HFFc6 (cell line): ENCODE measurements around the gene CYTH4. TPM values are rescaled to one million over a fixed set of nuclear protein-coding genes. Genes with fewer than 3 reads are reported as not detected.
"Not testable (repeated sequence)": the region's sequence is repeated elsewhere in the genome, so short reads cannot be mapped to it uniquely, and the experiment has no call there.

ENCODE experiments used
- DNase-seq: peaks from one replicate; pipeline ENCODE4 v3.0.0-alpha.2; 2018
- H3K27ac Mint-ChIP-seq: 2 replicates; pipeline ENCODE4 v1.8.0; 2020; ENCODE audit warnings: mild to moderate bottlenecking, mixed read lengths
- H3K27me3 Mint-ChIP-seq: 2 replicates; pipeline ENCODE4 v1.8.0; 2021; ENCODE audit warnings: mild to moderate bottlenecking, moderate library complexity, mixed read lengths; ENCODE audit not compliant: insufficient read depth
- H3K36me3 Mint-ChIP-seq: 2 replicates; pipeline ENCODE4 v1.8.0; 2021; ENCODE audit warnings: low read depth, mixed read lengths
- H3K4me1 Mint-ChIP-seq: 2 replicates; pipeline ENCODE4 v1.8.0; 2020; ENCODE audit warnings: low read depth, mixed read lengths
- H3K4me3 Mint-ChIP-seq: 2 replicates; pipeline ENCODE4 v1.8.0; 2020; ENCODE audit warnings: mild to moderate bottlenecking, moderate library complexity, mixed read lengths
- H3K9me3 Mint-ChIP-seq: 2 replicates; pipeline ENCODE4 v1.8.0; 2020; ENCODE audit warnings: mild to moderate bottlenecking, mixed read lengths
- CTCF ChIP-seq: fragments of 200-600 bp; sonication (generic); IDR thresholded peaks from 2 replicates; pipeline ENCODE4 v1.5.0; 2021; ENCODE audit warnings: antibody characterized with exemption, mild to moderate bottlenecking
- total RNA-seq, 6 experiments: library from RNA; stranded (reverse); fragmentation: NEBNext Ultra II Directional; extraction: Animal tissue kit (Norgen Biotek cat#: 25700); gene quantifications; 2 replicates in 1 of 6; 3 replicates in 5 of 6; pipeline ENCODE4 v1.2.3, GENCODE V29; 2021

Gene CYTH4
- total RNA-seq, 6 experiments from 2014 or later, result 0.28 TPM; not detected in 5

GRCh38 chr22:37244922-37245722 is 37.2 kb upstream of the CYTH4 start:
- Mint-ChIP-seq H3K9me3 (no peaks in the 10 kb centered on the region), H3K4me1 (peaks cover 26% of the 10 kb centered on the region), H3K27ac (0 out of 2 replicates have a peak overlapping the region, but pooled peaks have one; percentile 25), H3K36me3 (no peaks in the 10 kb centered on the region), H3K4me3 (no peak overlapping the region), H3K27me3 (peaks cover 6% of the 10 kb centered on the region)
- no peak for DNase-seq
- no peak for TF ChIP-seq CTCF

GRCh38 chr22:37245740-37246139 is 36.6 kb upstream of the CYTH4 start:
- Mint-ChIP-seq H3K4me3 (no peak overlapping the region), H3K36me3 (no peaks in the 10 kb centered on the region), H3K4me1 (peaks cover 26% of the 10 kb centered on the region), H3K27me3 (peaks cover 6% of the 10 kb centered on the region), H3K27ac (no peak overlapping the region), H3K9me3 (no peaks in the 10 kb centered on the region)
- TF ChIP-seq CTCF, result no peak
- DNase-seq, result no peak

- no peaks in the 10 kb centered on the region for H3K36me3 Mint-ChIP-seq
- H3K4me3 Mint-ChIP-seq, result no peak overlapping the region
- no peak for TF ChIP-seq CTCF
- no peak for DNase-seq
- peaks cover 23% of the 10 kb centered on the region for H3K4me1 Mint-ChIP-seq
- H3K9me3 Mint-ChIP-seq, result no peaks in the 10 kb centered on the region
- H3K27ac Mint-ChIP-seq, result no peak overlapping the region
- peaks cover 6% of the 10 kb centered on the region for H3K27me3 Mint-ChIP-seq
Observed at GRCh38 chr22:37248251-37248650, 34.1 kb upstream of the CYTH4 start.

GRCh38 chr22:37249986-37250385 is 32.3 kb upstream of the CYTH4 start:
- Mint-ChIP-seq H3K27me3 (peaks cover 6% of the 10 kb centered on the region), H3K4me1 (peaks cover 30% of the 10 kb centered on the region), H3K27ac (no peak overlapping the region), H3K4me3 (no peak overlapping the region), H3K36me3 (no peaks in the 10 kb centered on the region), H3K9me3 (no peaks in the 10 kb centered on the region)
- no peak for TF ChIP-seq CTCF
- DNase-seq, result no peak

GRCh38 chr22:37251836-37252235 is 30.5 kb upstream of the CYTH4 start:
- H3K27ac Mint-ChIP-seq, DNase-seq, H3K4me3 Mint-ChIP-seq, H3K9me3 Mint-ChIP-seq, H3K36me3 Mint-ChIP-seq: not testable (repeated sequence)
- Mint-ChIP-seq H3K4me1 (peaks cover 37% of the 10 kb centered on the region), H3K27me3 (peaks cover 12% of the 10 kb centered on the region)

- Mint-ChIP-seq H3K27ac (no peak overlapping the region), H3K4me3 (no peak overlapping the region), H3K4me1 (peaks cover 41% of the 10 kb centered on the region), H3K36me3 (no peaks in the 10 kb centered on the region), H3K9me3 (no peaks in the 10 kb centered on the region), H3K27me3 (peaks cover 14% of the 10 kb centered on the region)
- DNase-seq, result no peak
- peak; percentile 25; the same call in 1 of the 2 replicates for TF ChIP-seq CTCF
Observed at GRCh38 chr22:37253126-37253660, 29.1 kb upstream of the CYTH4 start.
